Neural progenitor cell (in vitro differentiated cells): ENCODE data around the gene CYP2D6. TPM values are rescaled to one million over a fixed set of nuclear protein-coding genes. Genes with fewer than 3 reads are reported as not detected.

Source experiments
- DNase-seq: peaks from one replicate; pipeline ENCODE4 v3.0.0-alpha.2; 2016; ENCODE audit warnings: low spot score
- H2AFZ ChIP-seq: fragments of 200-600 bp; sonication (generic); replicated peaks from 2 replicates; pipeline ENCODE4 v1.6.1; 2016; ENCODE audit warnings: antibody characterized with exemption
- H3F3A ChIP-seq: fragments of 200-600 bp; sonication (generic); 2 replicates; pipeline ENCODE4 v1.6.1; 2016; ENCODE audit warnings: antibody characterized with exemption, low read depth
- H3K27ac ChIP-seq: fragments of 200-600 bp; sonication (generic); 2 replicates; pipeline ENCODE4 v1.5.1; 2016; ENCODE audit warnings: mild to moderate bottlenecking
- H3K27me3 ChIP-seq: fragments of 200-600 bp; sonication (generic); 2 replicates; pipeline ENCODE4 v1.6.1; 2016; ENCODE audit warnings: mild to moderate bottlenecking, moderate library complexity
- H3K36me3 ChIP-seq: fragments of 200-600 bp; sonication (generic); 2 replicates; pipeline ENCODE4 v1.5.1; 2016
- H3K4me1 ChIP-seq: fragments of 200-600 bp; sonication (generic); 2 replicates; pipeline ENCODE4 v1.6.1; 2016; ENCODE audit warnings: mixed run types
- H3K4me2 ChIP-seq: fragments of 200-600 bp; sonication (generic); 2 replicates; pipeline ENCODE4 v1.6.1; 2016
- H3K4me3 ChIP-seq: fragments of 200-600 bp; sonication (generic); 2 replicates; pipeline ENCODE4 v1.5.1; 2016
- H3K79me2 ChIP-seq: fragments of 200-600 bp; sonication (generic); 2 replicates; pipeline ENCODE4 v1.6.1; 2016; ENCODE audit warnings: low read depth
- H3K9ac ChIP-seq: fragments of 200-600 bp; sonication (generic); 2 replicates; pipeline ENCODE4 v1.6.1; 2016
- H3K9me3 ChIP-seq: fragments of 200-600 bp; sonication (generic); 2 replicates; pipeline ENCODE4 v1.5.1; 2016; ENCODE audit warnings: low read depth
- H4K20me1 ChIP-seq: fragments of 200-600 bp; sonication (generic); 2 replicates; pipeline ENCODE4 v1.6.1; 2016; ENCODE audit warnings: low read depth
- H3K27ac Mint-ChIP-seq: 3 replicates; pipeline ENCODE4 v1.8.0; 2021; ENCODE audit warnings: mixed read lengths
- H3K27me3 Mint-ChIP-seq: 2 replicates; pipeline ENCODE4 v1.8.0; 2022; ENCODE audit warnings: low read depth, mild to moderate bottlenecking, inconsistent platforms, moderate library complexity, mixed read lengths; ENCODE audit not compliant: insufficient read depth
- H3K36me3 Mint-ChIP-seq: 3 replicates; pipeline ENCODE4 v1.8.0; 2021; ENCODE audit warnings: mixed read lengths
- H3K4me1 Mint-ChIP-seq: 3 replicates; pipeline ENCODE4 v1.8.0; 2021; ENCODE audit warnings: mixed read lengths
- H3K4me3 Mint-ChIP-seq: 3 replicates; pipeline ENCODE4 v1.8.0; 2021; ENCODE audit warnings: mild to moderate bottlenecking, moderate library complexity, mixed read lengths
- H3K9me3 Mint-ChIP-seq: 3 replicates; pipeline ENCODE4 v1.8.0; 2020; ENCODE audit warnings: mixed read lengths
- CTCF ChIP-seq: fragments of 200-600 bp; sonication (generic); IDR thresholded peaks from 2 replicates; pipeline ENCODE4 v1.5.1; 2017; ENCODE audit warnings: antibody characterized with exemption, mild to moderate bottlenecking
- EZH2 ChIP-seq: fragments of 200-600 bp; sonication (generic); IDR thresholded peaks from 2 replicates; pipeline ENCODE4 v1.6.1; 2017; ENCODE audit warnings: antibody characterized with exemption, mild to moderate bottlenecking, moderate library complexity
- EZH2phosphoT487 ChIP-seq: fragments of 200-600 bp; sonication (generic); IDR thresholded peaks from 2 replicates; pipeline ENCODE4 v1.6.1; 2017; ENCODE audit warnings: antibody characterized with exemption
- total RNA-seq: library from RNA; depleted of rRNA; stranded (reverse); fragments of >200 nt; gene quantifications from 2 replicates; pipeline ENCODE4 v1.2.3, GENCODE V29; 2015; ENCODE audit warnings: low replicate concordance

The CYP2D6 gene
- total RNA-seq, 1 donor from 2014 or later, result 0.24 TPM

GRCh38 chr22:42090596-42091454, 39.8 kb downstream of the CYP2D6 start, which contains the start of gene NDUFA6:
NDUFA6 (minus strand) TSS chr22:42090772; CDS start chr22:42090744, 28 bp downstream.
- peak; percentile 99 for DNase-seq
- Histone ChIP-seq H3K4me2 (peak within 1 kb of the TSS; percentile 86), H3K27ac (peak within 1 kb of the TSS; percentile 64), H3K27me3 (peaks cover 3% of the 10 kb centered on the region), H3K36me3 (peaks cover 4% of the 10 kb centered on the region), H4K20me1 (peaks cover under 1% of the 10 kb centered on the region), H3K9ac (peak within 1 kb of the TSS; percentile 63), H3K4me1 (no peaks in the 10 kb centered on the region), H3K79me2 (peaks cover 35% of the 10 kb centered on the region), H3F3A (peaks cover 19% of the 10 kb centered on the region), H3K4me3 (peak within 1 kb of the TSS; percentile 71), H2AFZ (peak within 1 kb of the TSS; percentile 96), H3K9me3 (no peaks in the 10 kb centered on the region)
- no peaks in the 10 kb centered on the region for H3K27me3 Mint-ChIP-seq
- peak; percentile 86 for TF ChIP-seq CTCF
- TF ChIP-seq EZH2phosphoT487, result no peak
- peaks cover 39% of the 10 kb centered on the region for H3K36me3 Mint-ChIP-seq
- peak within 1 kb of the TSS; percentile 95 for H3K27ac Mint-ChIP-seq
- peak within 1 kb of the TSS; percentile 97 for H3K4me3 Mint-ChIP-seq
- peaks cover 12% of the 10 kb centered on the region for H3K4me1 Mint-ChIP-seq
- peaks cover 16% of the 10 kb centered on the region for H3K9me3 Mint-ChIP-seq

GRCh38 chr22:42086051-42086450, 44.6 kb downstream of the CYP2D6 start:
- Mint-ChIP-seq H3K27ac (no peak overlapping the region), H3K27me3 (no peaks in the 10 kb centered on the region), H3K4me1 (peaks cover 7% of the 10 kb centered on the region), H3K36me3 (peaks cover 56% of the 10 kb centered on the region), H3K4me3 (no peak overlapping the region), H3K9me3 (peaks cover 16% of the 10 kb centered on the region)
- Histone ChIP-seq H2AFZ (no peak overlapping the region), H3K27ac (no peak overlapping the region), H3K4me3 (no peak overlapping the region), H3F3A (peaks cover 20% of the 10 kb centered on the region), H4K20me1 (peaks cover 5% of the 10 kb centered on the region), H3K9ac (no peak overlapping the region), H3K9me3 (no peaks in the 10 kb centered on the region), H3K4me1 (no peaks in the 10 kb centered on the region), H3K4me2 (no peak overlapping the region), H3K27me3 (no peaks in the 10 kb centered on the region), H3K79me2 (peaks cover 40% of the 10 kb centered on the region), H3K36me3 (peaks cover 4% of the 10 kb centered on the region)
- no peak for DNase-seq
- TF ChIP-seq CTCF (no peak), EZH2phosphoT487 (no peak), EZH2 (no peak)

- H3K9me3 Mint-ChIP-seq, result peaks cover 13% of the 10 kb centered on the region
- no peaks in the 10 kb centered on the region for H3K4me1 ChIP-seq
- no peak overlapping the region for H3K4me3 Mint-ChIP-seq
- H3K4me1 Mint-ChIP-seq, result peaks cover 11% of the 10 kb centered on the region
- peaks cover 53% of the 10 kb centered on the region for H3K36me3 Mint-ChIP-seq
- no peak overlapping the region for H3K27ac Mint-ChIP-seq
- H3K79me2 ChIP-seq, result peaks cover 50% of the 10 kb centered on the region
- peaks cover 3% of the 10 kb centered on the region for H3K27me3 Mint-ChIP-seq
- H2AFZ ChIP-seq, result no peak overlapping the region
- no peak overlapping the region for H3K27ac ChIP-seq
- H3K4me2 ChIP-seq, result no peak overlapping the region
- H3K9ac ChIP-seq, result no peak overlapping the region
- H3F3A ChIP-seq, result peaks cover 13% of the 10 kb centered on the region
- no peak overlapping the region for H3K4me3 ChIP-seq
- DNase-seq, result no peak
- no peaks in the 10 kb centered on the region for H3K9me3 ChIP-seq
- peaks cover 5% of the 10 kb centered on the region for H4K20me1 ChIP-seq
- H3K36me3 ChIP-seq, result peaks cover 4% of the 10 kb centered on the region
- no peaks in the 10 kb centered on the region for H3K27me3 ChIP-seq
- no peak for TF ChIP-seq CTCF
- no peak for TF ChIP-seq EZH2phosphoT487
- TF ChIP-seq EZH2, result no peak
Observed at GRCh38 chr22:42084874-42085273, 45.7 kb downstream of the CYP2D6 start.
